ENCODE data around the gene MAPKBP1. TPM values are rescaled to one million over a fixed set of nuclear protein-coding genes. Genes with fewer than 3 reads are reported as not detected.

The MAPKBP1 gene
- total and polyA plus RNA-seq, 11 donors, result 6.3 to 20.5 (median 14.8) TPM

- DNase-seq (no peak), ATAC-seq (no peak)
- Histone ChIP-seq H3K27me3 (no peaks in the 10 kb centered on the region), H3K36me3 (no peaks in the 10 kb centered on the region), H3K4me1 (peaks cover 0 to 11% (median 0%) of the 10 kb centered on the region in 12 donors), H3K4me3 (no peak overlapping the region), H3K9me3 (no peaks in the 10 kb centered on the region), H3K27ac (no peak overlapping the region)
- TF ChIP-seq CTCF (IDR thresholded peaks at IDR 0.05), result no peak
- no peak for TF ChIP-seq POLR2A (IDR thresholded peaks at IDR 0.05)
- WGBS, 4 donors, result 96 to 100% (median 97%) methylated on average over 5 to 15 of the region's 15 CpGs
- intact Hi-C loops (cut with DNase I), result no loop called here
Observed at GRCh38 chr15:41868321-41868720, 94.0 kb downstream of the MAPKBP1 start.

GRCh38 chr15:41869770-41870688, 95.7 kb downstream of the MAPKBP1 start:
- no peak for DNase-seq
- peak in 1 of 4 donors; percentile 25 for ATAC-seq
- no peaks in the 10 kb centered on the region for H3K27me3 ChIP-seq
- no peak overlapping the region for H3K27ac ChIP-seq
- 87 to 91% (median 89%) methylated on average over 31 to 42 of the region's 42 CpGs for WGBS, 4 donors
- no peaks in the 10 kb centered on the region for H3K36me3 ChIP-seq
- intact Hi-C loops (cut with DNase I), result loop anchor here in 1 of 10 donors (5.0 kb wide), 1 partner anchor 43 kb away; the partner anchor contains the start of gene JMJD7
- no peaks in the 10 kb centered on the region for H3K9me3 ChIP-seq
- no peak for TF ChIP-seq POLR2A (IDR thresholded peaks at IDR 0.05)
- no peak for TF ChIP-seq CTCF (IDR thresholded peaks at IDR 0.05)
- peaks cover 0 to 11% (median 0%) of the 10 kb centered on the region in 12 donors for H3K4me1 ChIP-seq
- no peak overlapping the region for H3K4me3 ChIP-seq

GRCh38 chr15:41870689-41871081, 96.4 kb downstream of the MAPKBP1 start:
- Histone ChIP-seq H3K27me3 (no peaks in the 10 kb centered on the region), H3K4me1 (peaks cover 0 to 11% (median 0%) of the 10 kb centered on the region in 12 donors), H3K36me3 (no peaks in the 10 kb centered on the region), H3K9me3 (no peaks in the 10 kb centered on the region), H3K4me3 (no peak overlapping the region), H3K27ac (no peak overlapping the region)
- peak in 1 of 5 donors; percentile 74 for DNase-seq
- ATAC-seq, result peak; percentile 26 to 58 (median 47)
- intact Hi-C loops (cut with DNase I), result loop anchor here in 1 of 10 donors (5.0 kb wide), 1 partner anchor 43 kb away; the partner anchor contains the start of gene JMJD7
- no peak for TF ChIP-seq POLR2A (IDR thresholded peaks at IDR 0.05)
- no peak for TF ChIP-seq CTCF (IDR thresholded peaks at IDR 0.05)
- 64 to 78% (median 68%) methylated on average over 7 to 9 of the region's 9 CpGs for WGBS, 4 donors

- Histone ChIP-seq H3K4me3 (no peak overlapping the region), H3K36me3 (no peaks in the 10 kb centered on the region), H3K27me3 (no peaks in the 10 kb centered on the region), H3K9me3 (no peaks in the 10 kb centered on the region), H3K27ac (no peak overlapping the region), H3K4me1 (peaks cover 0 to 11% (median 0%) of the 10 kb centered on the region in 12 donors)
- 93 to 95% (median 95%) methylated on average over 17 to 19 of the region's 19 CpGs for WGBS, 4 donors
- ATAC-seq (peak in 3 of 4 donors; percentile 3 to 6 (median 5)), DNase-seq (no peak)
- no peak for TF ChIP-seq CTCF (IDR thresholded peaks at IDR 0.05)
- TF ChIP-seq POLR2A (IDR thresholded peaks at IDR 0.05), result no peak
- intact Hi-C loops (cut with DNase I), result loop anchor here in 1 of 10 donors (5.0 kb wide), 1 partner anchor 44 kb away; the partner anchor contains the start of gene JMJD7
Observed at GRCh38 chr15:41871175-41871905, 97.1 kb downstream of the MAPKBP1 start.

Data from heart left ventricle (tissue), 16 donors.